Mesodermal cell (in vitro differentiated cells): Measurements from ENCODE around the gene NPAS3.

ENCODE experiments used
- H3K27ac ChIP-seq: 2 replicates; pipeline ENCODE4 v1.7.0; 2013; ENCODE audit warnings: mild to moderate bottlenecking, low read depth, low read length, moderate library complexity; ENCODE audit not compliant: severe bottlenecking
- H3K36me3 ChIP-seq: 2 replicates; pipeline ENCODE4 v1.7.1; 2013; ENCODE audit warnings: mild to moderate bottlenecking, low read length, moderate library complexity; ENCODE audit not compliant: control insufficient read depth, insufficient read depth
- H3K4me1 ChIP-seq: one replicate; pipeline ENCODE4 v1.7.1; 2013; ENCODE audit warnings: mild to moderate bottlenecking, low read length; ENCODE audit not compliant: insufficient read depth, control insufficient read depth, poor library complexity, severe bottlenecking
- H3K4me3 ChIP-seq: 2 replicates; pipeline ENCODE4 v1.7.0; 2013; ENCODE audit warnings: low read length, control low read depth, mild to moderate bottlenecking; ENCODE audit not compliant: insufficient read depth, poor library complexity, severe bottlenecking; ENCODE audit errors: extremely low read depth
- H3K9me3 ChIP-seq: 2 replicates; pipeline ENCODE4 v1.7.1; 2013; ENCODE audit warnings: mild to moderate bottlenecking, low read length, moderate library complexity; ENCODE audit not compliant: control insufficient read depth
- WGBS, 2 experiments: methylation state at CpG; one replicate each; pipeline ENCODE4 v1.1.5; 2013; ENCODE audit warnings: missing lambda C conversion rate in 2 of 2; ENCODE audit not compliant: insufficient coverage in 2 of 2; 5-methylcytosine and 5-hydroxymethylcytosine counted together

Gene NPAS3

GRCh38 chr14:33590891-33591630, 652.4 kb downstream of the NPAS3 start:
- Histone ChIP-seq H3K27ac (no peak overlapping the region), H3K36me3 (no peaks in the 10 kb centered on the region), H3K4me3 (no peak overlapping the region), H3K4me1 (peaks cover 9% of the 10 kb centered on the region), H3K9me3 (no peaks in the 10 kb centered on the region)
- WGBS, 2 experiments, result 90 to 93% methylated on average over 2 to 3 of the region's 4 CpGs

GRCh38 chr14:33592297-33592696, 653.6 kb downstream of the NPAS3 start:
- Histone ChIP-seq H3K4me1 (peaks cover 9% of the 10 kb centered on the region), H3K36me3 (no peaks in the 10 kb centered on the region), H3K4me3 (no peak overlapping the region), H3K27ac (no peak overlapping the region), H3K9me3 (no peaks in the 10 kb centered on the region)
- 73 to 88% methylated on average over 2 of the region's 2 CpGs for WGBS, 2 experiments

DNA sequence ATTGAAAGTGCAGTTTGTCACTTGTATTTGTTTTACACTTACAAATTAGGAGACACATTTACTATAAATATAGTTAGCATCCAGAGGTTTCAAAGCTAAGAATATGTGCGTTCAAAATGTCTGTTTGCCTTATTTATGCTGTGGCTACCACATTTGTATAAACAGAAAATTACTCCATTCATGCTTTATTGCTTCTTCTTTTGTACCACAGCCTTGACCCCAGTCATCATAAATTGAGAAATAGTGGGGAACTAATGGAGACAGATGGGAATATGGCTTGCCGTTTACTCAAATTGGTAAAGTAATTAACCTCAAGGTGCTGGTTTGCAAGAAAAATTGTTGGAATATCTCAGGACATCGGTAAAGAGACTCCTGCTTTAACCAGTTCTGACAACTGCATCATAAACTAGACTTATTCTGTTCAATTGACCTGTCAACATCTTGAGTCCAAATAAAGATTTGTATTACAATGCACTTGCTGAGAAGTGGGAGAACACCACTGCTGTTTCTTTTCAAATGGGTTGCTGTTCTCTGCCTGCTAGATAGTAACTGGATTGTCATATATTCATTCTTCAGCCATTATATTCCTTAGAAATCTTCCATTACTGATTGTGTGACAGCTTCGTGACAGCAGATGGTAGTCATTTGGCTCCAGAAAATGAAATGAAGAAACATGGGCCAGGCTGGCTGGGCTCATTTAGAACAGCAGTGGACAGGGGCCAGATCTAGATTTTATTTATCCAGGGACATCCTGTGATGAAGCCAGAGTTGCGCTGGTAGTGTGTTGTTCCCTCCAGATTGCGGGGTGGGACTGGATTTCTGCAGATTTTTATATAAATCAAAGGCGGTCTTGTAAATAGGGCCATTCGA, 657.8 kb downstream of the NPAS3 start:
- Histone ChIP-seq H3K4me3 (no peak overlapping the region), H3K4me1 (peaks cover 14% of the 10 kb centered on the region), H3K36me3 (no peaks in the 10 kb centered on the region), H3K9me3 (no peaks in the 10 kb centered on the region), H3K27ac (no peak overlapping the region)
- WGBS, 2 experiments, result 98 to 100% methylated on average over 3 to 5 of the region's 8 CpGs

GRCh38 chr14:33598582-33598981, 659.9 kb downstream of the NPAS3 start:
- H3K27ac ChIP-seq, result no peak overlapping the region
- H3K36me3 ChIP-seq, result no peaks in the 10 kb centered on the region
- H3K9me3 ChIP-seq, result no peaks in the 10 kb centered on the region
- no CpG with 5 or more reads among the region's 2 CpGs for WGBS, 2 experiments
- peaks cover 5% of the 10 kb centered on the region for H3K4me1 ChIP-seq
- H3K4me3 ChIP-seq, result no peak overlapping the region

GRCh38 chr14:33602396-33602795, 663.7 kb downstream of the NPAS3 start:
- peaks cover 5% of the 10 kb centered on the region for H3K4me1 ChIP-seq
- H3K27ac ChIP-seq, result no peak overlapping the region
- no peaks in the 10 kb centered on the region for H3K9me3 ChIP-seq
- H3K36me3 ChIP-seq, result no peaks in the 10 kb centered on the region
- H3K4me3 ChIP-seq, result no peak overlapping the region
- WGBS, 2 experiments, result 94% methylated on average over 3 of the region's 3 CpGs; no CpG with 5 or more reads in 1 of the 2 experiments

DNA sequence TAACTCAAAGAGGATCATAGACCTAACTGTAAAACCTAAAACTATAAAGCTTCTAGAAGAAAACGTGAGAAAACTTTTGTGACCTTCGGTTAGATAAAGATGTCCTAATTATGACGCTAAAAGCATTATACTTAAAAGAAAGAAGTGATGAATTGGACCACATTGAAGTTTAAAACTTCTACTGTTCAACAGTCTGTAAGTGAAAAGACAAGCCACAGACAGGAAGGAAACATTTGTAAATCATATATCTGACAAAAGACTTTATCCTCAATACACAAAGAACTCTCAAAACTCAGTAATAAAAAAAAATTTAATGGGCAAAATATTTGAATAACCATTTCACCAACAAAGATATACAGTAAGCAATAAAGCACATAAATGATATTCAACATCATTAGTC, 667.9 kb downstream of the NPAS3 start:
- H3K4me1 ChIP-seq, result no peaks in the 10 kb centered on the region
- H3K27ac ChIP-seq, result no peak overlapping the region
- no peak overlapping the region for H3K4me3 ChIP-seq
- no CpG with 5 or more reads among the region's 3 CpGs for WGBS, 2 experiments
- H3K9me3 ChIP-seq, result no peaks in the 10 kb centered on the region
- no peaks in the 10 kb centered on the region for H3K36me3 ChIP-seq

DNA sequence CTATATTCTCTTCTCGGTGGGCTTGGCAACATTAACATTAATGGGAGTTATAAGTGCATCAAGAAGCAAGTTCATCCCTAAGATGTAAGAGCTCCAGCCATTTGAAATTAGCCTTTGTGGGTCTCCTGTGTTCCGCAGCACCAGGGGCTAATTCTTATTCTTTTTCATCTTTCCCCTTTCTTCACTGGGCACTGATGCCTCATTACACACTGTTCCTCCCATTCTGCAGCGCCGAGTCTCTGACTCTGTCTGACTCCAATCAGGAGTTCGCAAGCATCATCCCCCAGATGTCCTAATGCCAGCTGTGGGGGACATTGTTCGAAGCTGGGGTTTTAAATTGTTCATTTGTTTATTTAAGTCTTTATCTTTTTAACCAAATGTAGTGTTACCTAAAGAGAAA, 670.9 kb downstream of the NPAS3 start:
- Histone ChIP-seq H3K4me3 (no peak overlapping the region), H3K27ac (no peak overlapping the region), H3K9me3 (no peaks in the 10 kb centered on the region), H3K36me3 (no peaks in the 10 kb centered on the region), H3K4me1 (no peaks in the 10 kb centered on the region)
- 98 to 100% methylated on average over 1 to 4 of the region's 6 CpGs for WGBS, 2 experiments

DNA sequence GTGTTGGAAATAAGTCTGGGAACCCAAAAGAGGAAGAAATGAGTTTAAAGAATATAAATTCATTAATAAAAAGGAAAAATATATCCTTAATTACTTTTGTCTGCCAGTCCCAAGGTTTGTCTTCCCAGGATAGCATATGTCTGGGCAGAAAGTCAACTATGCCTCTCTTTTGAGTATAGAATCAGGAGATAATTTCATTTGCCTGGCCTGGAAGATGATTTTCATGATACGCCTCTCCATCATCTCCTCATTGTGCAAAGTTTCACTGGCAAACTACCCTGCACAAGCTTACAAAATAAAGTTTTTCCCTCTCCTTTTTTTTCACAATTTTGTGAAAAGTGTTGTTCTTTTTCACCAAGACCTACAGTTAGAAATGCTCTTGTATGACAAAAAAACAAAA, 671.4 kb downstream of the NPAS3 start:
- H3K4me3 ChIP-seq, result no peak overlapping the region
- no peaks in the 10 kb centered on the region for H3K9me3 ChIP-seq
- H3K4me1 ChIP-seq, result no peaks in the 10 kb centered on the region
- no CpG with 5 or more reads among the region's 1 CpG for WGBS, 2 experiments
- H3K27ac ChIP-seq, result no peak overlapping the region
- no peaks in the 10 kb centered on the region for H3K36me3 ChIP-seq

- no peaks in the 10 kb centered on the region for H3K9me3 ChIP-seq
- H3K4me1 ChIP-seq, result no peaks in the 10 kb centered on the region
- no peak overlapping the region for H3K4me3 ChIP-seq
- no peaks in the 10 kb centered on the region for H3K36me3 ChIP-seq
- H3K27ac ChIP-seq, result no peak overlapping the region
- 67 to 73% methylated on average over 1 to 2 of the region's 5 CpGs for WGBS, 2 experiments
Observed at GRCh38 chr14:33611405-33612196, 672.9 kb downstream of the NPAS3 start.

DNA sequence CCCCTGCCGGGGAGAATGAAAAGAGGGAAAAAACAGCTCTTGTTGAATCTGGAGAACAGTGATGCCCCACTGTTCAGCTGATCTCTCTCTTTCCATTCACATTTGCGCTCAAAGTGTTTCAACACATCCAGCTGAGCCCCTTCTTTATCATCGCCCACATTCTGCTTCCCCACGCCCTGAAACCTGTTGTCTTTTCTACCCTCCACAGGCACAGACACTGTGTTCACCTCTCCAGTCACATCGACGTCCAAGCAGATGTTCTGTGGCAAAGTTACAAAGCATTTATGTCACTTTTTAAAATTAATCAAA, 673.5 kb downstream of the NPAS3 start:
- Histone ChIP-seq H3K36me3 (no peaks in the 10 kb centered on the region), H3K27ac (no peak overlapping the region), H3K9me3 (no peaks in the 10 kb centered on the region), H3K4me1 (no peaks in the 10 kb centered on the region), H3K4me3 (no peak overlapping the region)
- 66 to 75% methylated on average over 3 to 4 of the region's 6 CpGs for WGBS, 2 experiments
